Renal cortical epithelial cell (primary cell): ENCODE data around the gene DOCK4. TPM values are rescaled to one million over a fixed set of nuclear protein-coding genes. Genes with fewer than 3 reads are reported as not detected.
A peak's percentile ranks its signal among the peaks of the same experiment; 100 is the strongest.

Experiments
- DNase-seq: peaks from one replicate; pipeline ENCODE4 v3.0.0-alpha.2; 2011; ENCODE audit warnings: low read depth
- total RNA-seq: library from RNA; depleted of rRNA; stranded (reverse); fragments of >200 nt; gene quantifications from 2 replicates; pipeline ENCODE4 v1.2.3, GENCODE V29; 2014

Gene DOCK4
- total RNA-seq, 1 donor from 2014 or later, result 50.4 TPM

DNA sequence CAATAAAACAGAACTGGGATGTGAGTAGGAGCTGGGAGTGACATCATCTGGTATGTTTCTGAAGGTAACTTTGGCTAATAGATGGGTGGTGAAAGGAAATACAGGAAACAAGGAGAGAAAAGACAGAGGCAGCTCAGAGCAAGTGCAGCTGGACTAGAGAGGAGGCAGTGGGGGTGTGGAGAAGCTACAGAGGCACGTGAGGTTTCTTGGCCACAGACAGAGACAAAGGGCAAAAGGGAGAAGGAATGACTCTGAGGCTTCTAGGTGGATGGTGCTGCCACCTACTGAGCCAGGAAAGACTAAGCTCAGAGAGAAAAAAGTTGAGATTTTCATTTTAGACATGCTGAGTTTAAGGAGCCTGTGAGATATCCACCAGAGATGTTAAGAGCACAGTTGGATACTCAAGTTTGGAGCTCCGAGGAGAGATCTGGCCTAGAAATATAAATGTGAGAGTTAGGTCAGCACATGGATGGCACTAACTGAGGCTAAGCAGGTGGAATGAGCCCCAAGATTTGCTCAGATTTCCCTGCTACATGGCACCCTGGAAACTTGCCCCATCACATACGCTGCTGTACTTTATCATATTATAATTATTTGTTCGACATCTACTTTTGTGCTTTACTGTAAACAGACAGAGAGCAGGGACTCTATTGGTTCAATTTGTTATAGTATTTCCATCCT lies 350.9 kb downstream of the DOCK4 start:
- peak; percentile 59 for DNase-seq

DNA sequence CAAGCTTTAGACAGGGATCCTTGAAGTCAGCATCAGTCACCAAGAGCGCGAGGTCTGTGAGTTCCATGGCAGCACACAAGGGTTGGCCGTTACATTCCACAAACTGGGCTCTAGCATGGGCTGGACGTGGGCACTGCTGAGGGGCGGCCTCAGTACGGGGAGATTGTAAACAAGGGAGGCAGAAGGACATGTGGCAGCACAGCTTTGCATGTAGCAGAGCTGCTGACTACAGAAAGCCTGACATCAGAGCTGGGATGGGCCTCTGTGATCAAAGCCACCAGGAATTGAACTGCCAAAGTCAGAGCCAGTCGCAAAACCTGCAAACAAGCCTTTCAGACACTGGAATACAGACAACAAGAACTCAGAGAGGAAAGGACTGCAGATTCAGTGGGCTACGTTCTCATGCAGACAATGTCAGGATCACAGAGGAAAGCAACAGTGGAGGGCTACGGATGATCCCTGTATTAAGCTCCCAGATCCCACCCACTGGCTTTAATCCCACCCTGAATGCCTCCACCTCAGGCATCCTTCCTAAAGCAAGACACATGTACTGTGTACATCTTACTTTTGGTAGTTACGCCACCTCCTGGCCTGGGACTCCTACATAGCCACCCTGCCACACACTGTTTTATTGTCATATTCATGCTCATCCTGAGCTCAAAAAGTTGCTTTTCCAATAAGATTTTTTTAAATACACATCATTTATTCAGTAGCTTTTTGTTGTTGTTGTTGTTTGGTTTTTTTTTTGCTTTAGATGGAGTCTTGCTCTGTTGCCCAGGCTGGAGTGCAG lies 352.8 kb downstream of the DOCK4 start:
- no peak for DNase-seq

DNA sequence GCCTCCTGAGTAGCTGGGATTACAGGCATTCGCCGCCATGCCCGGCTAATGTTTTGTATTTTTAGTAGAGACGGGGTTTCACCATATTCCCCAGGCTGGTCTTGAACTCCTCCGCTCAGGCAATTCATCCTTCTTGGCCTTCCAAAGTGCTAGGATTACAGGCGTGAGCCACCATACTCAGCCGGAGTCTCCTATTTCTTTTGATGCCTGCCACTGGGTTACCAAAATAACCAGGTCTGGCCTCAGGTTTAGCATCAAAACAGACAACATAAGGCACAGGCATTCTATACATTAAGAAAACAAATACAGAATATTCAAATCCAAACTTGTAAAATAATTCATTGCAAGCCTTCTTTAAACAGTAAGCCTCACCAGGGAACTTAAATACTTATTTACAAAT lies 354.1 kb downstream of the DOCK4 start:
- no peak for DNase-seq

DNA sequence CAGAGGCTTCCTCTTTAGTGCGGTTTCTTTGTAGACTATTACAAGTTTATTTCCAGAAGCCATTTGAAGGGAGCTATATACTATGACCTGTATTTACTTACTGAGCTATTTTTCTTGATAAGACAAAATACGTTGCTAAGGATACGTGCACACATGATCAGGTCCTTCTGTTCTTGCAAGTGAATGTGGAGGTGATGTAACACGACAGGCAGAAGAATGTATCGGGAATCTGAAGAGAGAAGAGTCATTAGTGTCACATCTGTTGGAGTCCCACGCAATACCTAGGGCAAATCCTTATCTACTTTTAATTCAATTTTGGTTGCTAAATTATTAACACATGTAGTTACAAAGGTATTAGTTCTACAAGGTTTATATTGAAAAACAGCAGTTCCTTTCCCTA lies 359.3 kb downstream of the DOCK4 start:
- DNase-seq, result no peak

DNA sequence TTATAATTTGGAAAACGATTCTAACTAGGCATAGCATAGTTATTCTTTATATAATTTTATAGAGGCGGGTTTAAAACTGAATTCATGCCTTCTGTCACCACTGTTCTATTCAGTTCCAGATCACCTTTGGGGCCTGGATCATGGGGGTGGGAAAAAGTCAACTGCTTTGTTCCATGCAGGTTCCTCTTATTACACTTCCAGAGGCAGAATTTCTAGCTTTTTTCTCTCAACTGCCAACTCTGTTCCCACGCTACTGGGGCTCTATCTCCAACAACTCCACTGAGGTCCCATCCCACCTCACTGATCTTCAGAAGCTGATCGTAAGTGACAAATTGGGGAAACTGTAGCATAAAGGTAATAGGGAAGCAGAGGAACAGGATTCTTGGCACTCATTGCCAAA lies 360.3 kb downstream of the DOCK4 start:
- DNase-seq, result no peak

DNA sequence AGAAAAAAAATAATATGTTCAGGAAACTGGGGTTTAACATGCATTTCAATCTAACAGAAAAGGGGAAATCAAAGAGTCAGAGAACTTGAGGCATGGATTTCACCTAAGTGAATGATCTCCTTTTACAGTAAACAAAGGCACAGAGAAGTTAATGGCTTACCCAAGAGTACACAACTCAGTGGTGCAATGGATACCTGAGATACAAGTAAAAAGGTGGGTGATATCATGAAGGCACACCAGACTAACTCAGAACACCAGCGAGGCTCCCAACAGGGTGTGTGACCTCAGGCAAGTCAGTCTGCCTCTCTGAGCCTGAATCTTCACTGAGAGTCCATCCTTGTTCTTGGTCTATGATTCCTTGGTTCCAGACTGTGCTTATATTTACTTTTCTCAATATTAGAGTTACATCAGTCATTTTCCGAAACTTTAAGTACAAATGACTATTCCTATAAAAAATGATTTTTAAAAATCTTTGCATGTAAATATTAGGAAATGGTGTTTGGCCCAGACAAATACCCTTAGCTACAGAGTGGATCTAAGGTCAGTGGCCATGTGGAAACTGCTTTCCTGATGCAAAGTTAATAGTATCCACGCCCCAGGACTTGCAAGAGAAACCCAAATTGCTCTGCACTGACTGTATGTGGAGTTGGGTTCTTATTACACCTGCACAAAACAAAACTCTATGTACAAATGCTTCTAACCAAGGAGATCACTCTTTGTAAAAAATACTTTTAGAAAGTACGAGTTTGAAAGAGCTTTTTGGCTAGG lies 361.1 kb downstream of the DOCK4 start:
- DNase-seq, result no peak

DNA sequence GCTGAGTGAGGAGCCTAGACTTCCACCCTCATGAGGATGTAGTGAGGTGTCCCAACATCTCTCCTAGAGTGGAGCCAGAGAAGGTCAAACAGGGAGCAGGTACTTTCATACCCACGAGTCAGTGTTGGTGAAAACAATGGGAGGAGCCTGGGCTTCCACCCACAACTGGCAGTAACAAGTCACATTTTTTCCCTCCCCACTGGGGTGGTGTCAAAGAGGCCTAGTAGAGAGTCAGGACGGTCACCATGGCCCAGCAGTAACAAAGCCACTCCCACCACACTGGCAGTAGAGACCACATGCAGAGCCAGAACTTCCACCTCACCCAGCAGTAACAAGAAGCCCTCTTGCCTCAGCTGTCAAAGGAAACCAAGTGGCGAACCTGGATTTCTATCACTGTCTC lies 363.7 kb downstream of the DOCK4 start:
- DNase-seq, result peak; percentile 13

DNA sequence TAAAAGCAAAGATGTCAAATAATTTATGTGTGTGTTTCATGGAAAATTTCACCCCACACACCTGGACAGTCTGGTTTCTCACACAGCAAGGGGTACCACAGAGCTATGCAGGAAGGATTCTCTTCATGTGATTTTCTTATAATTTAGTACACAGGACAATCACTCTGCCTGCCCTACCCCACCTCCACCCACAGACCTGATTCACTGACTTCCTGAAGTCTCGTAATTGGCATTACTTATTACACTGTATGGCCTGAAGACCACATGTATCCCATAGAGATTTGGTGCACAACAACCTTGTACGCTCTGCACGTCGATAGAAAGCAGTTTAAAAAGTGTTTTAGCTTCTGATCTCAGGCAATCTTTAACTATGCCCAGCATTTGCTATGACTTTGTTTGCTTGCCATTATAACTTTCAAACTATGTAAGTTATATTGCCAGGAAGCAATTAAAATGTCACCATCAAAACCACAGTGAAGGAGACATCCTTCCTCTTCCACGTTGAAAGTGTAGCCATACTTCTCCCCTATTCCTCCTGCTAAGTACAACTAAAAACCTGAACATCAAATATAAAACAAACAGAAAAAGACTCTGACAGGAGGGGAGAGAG lies 364.5 kb downstream of the DOCK4 start:
- no peak for DNase-seq

DNA sequence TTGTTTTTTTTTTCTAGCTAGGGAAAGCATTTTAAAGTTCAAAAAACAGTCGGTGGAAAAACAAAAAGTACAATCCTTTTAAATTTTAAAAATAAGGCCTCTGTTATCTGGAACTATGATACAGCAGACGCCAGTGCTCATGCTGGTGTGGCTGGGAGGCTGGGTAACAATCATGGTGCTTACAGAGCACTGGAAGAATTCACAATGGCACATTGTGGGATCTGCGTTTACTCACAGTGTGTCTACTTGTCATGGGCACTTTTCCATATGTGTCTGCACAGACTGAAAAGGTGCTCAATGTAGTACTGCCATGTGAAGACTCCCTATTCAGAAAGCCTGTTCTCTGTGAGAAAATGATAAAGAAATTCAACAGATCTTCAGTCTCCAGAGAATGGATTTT lies 365.7 kb downstream of the DOCK4 start:
- no peak for DNase-seq

DNA sequence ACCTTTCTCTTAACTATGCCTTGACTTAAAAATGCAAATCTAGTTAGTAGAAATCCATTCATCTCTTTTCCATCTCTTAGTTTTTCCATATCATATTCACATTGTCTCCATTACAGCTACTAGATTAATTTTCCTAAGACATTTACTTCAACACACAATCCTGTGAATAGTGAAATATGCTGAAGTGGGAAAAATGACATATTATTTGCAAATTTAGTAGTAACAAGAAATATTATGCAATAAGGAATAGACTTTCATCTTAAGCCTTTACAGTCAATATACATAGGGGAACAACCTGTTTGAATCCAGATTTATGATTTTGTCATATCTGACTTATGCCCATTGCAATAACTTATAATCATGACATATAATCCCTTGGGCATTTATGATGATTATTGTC lies 366.9 kb downstream of the DOCK4 start:
- no peak for DNase-seq

DNA sequence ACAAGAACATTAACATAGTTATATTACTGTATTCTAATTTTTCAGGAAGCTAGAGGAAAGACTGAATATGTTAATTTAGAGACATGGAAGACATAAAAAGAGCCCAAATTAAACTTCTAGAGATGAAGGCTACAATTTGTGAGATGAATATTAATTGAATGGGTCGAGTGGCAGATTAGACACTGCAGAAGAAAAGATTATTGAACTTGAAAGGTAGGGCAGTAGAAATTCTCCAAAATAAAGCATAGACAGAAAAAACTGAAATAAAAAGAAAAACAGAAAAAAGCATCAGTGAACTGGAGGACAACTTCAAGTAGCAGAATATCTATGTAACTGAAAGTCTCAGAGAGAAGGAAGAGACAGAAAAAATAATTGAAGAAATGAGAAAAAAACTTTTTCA lies 369.6 kb downstream of the DOCK4 start:
- DNase-seq, result no peak

DNA sequence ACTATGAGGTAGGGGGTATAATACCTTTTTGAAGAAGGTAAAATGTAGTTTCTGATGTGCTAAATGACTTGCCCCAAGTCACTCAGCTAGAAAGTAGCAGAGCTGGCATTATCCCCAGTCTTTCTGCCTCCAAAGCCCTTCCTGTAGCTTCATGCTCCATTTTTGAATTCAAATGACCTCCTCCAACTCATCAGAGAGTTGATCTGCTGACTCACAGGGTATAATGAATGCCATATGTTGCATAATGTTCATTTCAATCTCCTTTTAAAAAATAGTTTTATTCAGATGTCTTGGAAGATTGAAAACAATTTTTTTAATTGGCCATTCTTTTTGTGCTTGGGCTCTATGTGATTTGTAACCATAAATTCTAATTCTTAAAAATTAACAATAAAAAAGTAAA lies 371.1 kb downstream of the DOCK4 start:
- peak; percentile 77 for DNase-seq

DNA sequence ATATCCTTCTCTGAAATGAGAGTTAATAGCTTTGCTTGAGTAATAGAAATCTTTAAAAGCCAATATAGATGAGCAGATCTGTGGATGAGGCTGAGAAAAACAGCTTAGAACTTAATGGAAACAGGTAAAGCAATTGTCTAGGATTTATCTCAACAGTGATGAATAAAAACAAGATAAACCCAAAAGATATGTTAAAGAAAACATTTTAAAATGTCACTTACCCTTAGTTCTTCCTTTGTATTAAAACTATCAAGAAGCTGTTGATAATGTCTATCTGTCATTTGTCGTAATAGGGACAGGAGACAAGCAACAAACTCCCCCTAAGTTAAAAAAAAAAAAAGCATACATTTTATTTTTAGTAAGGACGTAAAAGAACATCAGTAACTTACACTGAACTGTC lies 371.8 kb downstream of the DOCK4 start:
- no peak for DNase-seq

DNA sequence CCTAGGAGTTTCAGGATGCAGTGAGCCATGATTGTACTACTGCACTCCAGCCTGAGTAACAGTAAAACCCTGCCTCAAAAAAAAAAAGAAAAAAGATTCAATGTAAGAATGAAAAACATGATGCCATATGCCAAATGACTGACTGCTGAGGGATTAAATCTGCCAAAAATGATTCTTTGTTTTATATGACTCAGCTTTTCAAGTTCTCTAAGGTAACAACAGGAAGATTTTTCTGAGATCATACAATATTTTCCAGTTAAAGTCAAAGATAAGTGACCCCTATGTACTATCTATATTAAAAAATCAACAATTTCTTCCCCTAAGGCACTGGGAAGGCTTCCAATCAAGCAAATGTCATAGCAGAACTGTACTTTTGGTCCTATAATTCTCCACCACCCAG lies 372.7 kb downstream of the DOCK4 start:
- no peak for DNase-seq

DNA sequence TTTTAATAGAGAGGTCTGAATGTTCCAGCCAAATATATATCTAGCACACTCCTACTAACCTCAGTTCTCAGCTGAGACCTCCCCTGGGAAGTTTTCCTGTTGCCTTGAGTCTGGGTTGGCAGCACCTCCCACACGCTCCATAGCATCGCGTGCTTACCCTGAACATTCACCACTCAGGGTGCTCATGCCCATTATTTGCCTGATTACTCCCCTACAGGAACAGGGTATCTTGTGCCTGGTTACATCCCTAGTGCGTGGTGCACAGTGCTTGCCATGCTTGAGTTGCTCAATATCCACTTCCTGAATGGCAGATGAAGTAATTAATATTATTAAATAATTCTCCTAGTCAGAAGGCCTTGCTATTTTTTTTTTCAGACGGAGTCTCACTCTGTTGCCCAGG lies 374.0 kb downstream of the DOCK4 start:
- DNase-seq, result no peak

DNA sequence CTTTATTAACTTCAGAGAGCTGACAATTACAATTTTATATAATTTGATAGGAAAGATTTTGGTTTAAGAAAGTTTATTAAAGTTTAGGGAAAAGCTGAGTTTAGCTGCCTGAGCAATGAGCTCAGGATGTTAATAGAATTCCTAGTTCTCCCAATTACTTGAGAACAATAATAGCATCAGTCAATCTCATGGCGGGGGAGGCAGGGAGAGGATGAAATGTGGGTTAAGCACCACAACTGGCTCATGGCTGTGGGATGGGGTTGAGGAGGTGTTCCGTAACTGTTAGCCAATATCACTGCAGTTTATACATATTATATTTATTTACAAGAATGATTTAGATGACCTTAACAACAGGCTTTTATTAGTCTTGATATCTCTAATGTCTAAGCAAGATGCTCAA lies 377.0 kb downstream of the DOCK4 start:
- no peak for DNase-seq

DNA sequence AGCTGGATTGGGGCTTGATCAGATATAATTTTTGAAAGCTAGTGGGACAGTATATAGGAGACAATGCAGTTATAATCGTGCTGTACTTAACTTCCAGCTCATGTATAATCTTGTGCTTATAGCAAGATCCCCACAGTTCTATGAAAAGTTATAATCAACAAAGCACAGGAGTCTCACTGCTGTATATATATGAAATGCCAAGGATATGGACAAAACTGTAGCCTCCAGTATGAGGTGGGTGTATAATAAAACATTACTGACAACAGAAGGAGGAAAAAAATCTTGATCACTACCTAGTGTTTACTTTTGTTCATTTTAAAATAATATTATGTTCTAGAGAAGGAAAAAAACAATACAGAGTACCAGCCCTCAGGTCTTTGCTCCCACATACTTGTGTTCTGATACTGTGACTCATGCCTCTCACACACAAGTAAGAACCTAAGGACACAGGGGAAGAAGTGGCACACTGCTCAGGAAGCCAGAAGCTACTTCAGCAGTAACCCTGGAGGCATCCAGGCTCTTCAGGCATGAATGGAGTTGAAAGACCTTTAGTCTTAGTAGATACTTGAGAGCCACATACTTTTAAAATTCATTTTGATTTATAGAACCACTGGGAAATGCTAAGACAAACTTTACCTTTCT lies 378.2 kb downstream of the DOCK4 start:
- peak; percentile 97 for DNase-seq

DNA sequence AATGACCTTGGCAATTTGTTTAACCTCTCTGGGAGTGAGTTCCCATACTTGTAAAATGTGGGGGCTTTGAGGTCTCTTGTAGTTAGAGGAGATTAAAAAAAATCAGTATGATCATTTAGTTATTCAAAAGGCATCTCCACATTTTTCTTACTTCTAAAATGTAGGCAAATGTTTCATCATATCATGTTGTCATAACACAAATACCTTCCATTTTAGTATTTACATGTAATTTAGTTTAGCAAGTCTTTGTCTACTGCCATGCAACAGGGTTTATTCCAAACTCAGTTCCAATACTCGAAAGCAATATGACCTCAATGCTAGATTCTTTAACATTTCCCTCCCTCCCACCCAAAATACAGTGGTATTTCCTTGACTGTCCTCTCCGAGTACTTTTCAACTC lies 381.2 kb downstream of the DOCK4 start:
- DNase-seq, result no peak

DNA sequence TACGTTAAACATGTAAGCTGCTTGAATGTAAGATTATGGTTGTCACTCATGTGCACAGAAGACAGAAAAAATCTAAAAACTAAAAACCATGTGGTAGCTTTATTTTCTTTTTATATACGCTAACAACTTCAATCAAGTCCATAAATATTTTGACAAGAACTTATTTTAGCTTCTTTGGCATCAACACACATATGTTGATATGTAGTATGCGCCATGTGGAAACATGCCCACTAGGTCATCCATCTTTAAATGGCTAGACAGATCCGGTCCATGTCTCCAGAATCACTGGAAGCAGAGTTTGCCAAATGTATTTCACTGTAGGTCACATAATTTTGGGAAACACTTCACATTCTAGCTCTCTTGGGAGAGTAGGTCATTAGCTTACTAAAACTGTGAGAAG lies 382.4 kb downstream of the DOCK4 start:
- no peak for DNase-seq

DNA sequence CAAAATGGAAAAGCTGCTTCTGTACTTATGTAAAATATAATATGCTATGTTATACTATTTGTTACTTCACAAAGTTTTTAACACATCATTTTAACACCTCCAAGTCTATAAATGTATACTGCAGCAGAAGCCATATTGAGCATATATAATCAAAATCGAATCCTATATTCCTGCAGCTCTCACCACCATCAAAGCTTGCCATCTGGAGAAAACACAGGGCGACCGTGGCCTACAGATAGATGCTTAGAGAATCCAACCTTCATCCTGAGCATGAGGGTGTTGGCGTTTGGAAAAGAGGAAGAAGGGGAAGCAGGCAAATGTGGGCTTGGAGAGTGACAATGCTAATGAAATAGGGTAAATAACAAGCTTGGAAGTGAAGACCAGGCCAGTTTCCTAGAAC lies 385.2 kb downstream of the DOCK4 start:
- no peak for DNase-seq

DNA sequence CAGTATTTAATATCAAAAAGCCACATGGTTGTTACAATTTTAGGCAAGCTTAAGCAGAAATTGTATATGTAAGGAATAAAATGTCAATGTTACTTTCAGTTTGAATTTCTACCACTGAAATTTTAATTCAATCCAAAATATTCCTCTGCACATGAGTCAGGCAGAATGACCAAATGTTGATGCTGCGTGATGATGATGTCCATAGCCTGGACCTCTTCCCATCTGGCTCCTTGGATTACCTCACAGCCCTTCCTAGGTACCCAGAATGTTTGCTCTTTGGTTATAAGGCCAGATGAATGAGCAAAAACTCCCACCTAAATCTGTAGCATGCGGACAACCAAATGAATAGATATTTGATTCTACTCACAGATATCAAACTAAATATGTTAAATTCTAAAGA lies 385.6 kb downstream of the DOCK4 start:
- DNase-seq, result no peak

DNA sequence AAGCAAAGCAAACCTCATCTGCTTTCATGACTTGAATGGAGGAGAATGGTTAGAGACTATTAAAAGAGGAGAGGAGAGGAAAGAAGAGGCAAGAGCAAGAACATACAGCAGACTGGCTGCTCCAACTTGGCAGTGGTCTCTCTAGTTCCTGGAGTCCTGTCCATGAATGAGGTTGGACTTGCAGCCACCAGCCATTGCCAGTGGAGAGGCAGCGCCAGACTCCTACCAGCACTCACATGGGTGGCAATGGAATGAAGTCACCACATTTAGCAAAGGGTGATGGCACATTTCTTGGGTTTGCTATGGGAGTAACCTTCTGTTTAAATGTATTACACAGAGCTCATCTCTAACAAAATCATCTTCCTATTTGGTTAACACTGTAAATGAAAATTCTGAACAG lies 386.1 kb downstream of the DOCK4 start:
- DNase-seq, result no peak
